T1000 (cell line): ENCODE data around the gene TMEM121.
"Not testable (repeated sequence)": the region's sequence is repeated elsewhere in the genome, so short reads cannot be mapped to it uniquely, and the experiment has no call there.

Experiments
- DNase-seq: peaks from one replicate; lab custom pipeline; 2025; ENCODE audit warnings: mixed read lengths; lab: John Stamatoyannopoulos, UW

TMEM121 gene

DNA sequence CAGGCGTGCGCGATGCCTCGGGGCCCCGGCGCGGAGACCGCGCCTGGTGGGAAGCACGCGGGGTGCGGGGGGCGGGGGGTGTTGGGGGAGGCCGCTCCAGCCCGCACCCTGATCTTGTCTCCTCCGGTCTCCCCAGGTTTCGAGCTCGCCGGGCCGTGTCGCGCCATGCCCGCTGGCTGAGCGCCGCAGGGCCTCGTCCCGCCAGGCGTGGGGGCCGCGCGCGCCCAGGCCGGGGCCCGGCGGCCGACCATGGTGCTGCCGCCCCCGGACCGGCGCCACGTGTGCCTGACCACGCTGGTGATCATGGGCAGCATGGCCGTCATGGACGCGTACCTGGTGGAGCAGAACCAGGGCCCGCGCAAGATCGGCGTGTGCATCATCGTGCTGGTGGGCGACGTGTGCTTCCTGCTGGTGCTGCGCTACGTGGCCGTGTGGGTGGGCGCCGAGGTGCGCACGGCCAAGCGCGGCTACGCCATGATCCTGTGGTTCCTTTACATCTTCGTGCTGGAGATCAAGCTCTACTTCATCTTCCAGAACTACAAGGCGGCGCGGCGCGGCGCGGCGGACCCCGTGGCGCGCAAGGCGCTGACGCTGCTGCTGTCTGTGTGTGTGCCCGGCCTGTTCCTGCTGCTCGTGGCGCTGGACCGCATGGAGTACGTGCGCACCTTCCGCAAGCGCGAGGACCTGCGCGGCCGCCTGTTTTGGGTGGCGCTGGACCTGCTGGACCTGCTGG lies 2.4 kb downstream of the TMEM121 start:
- DNase-seq, result no peak

DNA sequence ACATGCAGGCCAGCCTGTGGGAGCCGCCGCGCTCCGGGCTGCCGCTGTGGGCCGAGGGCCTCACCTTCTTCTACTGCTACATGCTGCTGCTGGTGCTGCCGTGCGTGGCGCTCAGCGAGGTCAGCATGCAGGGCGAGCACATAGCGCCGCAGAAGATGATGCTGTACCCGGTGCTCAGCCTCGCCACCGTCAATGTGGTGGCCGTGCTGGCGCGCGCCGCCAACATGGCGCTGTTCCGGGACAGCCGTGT lies 2.9 kb downstream of the TMEM121 start:
- no peak for DNase-seq

GRCh38 chr14:105529569-105530284 lies 3.3 kb downstream of the TMEM121 start:
- DNase-seq, result no peak

DNA sequence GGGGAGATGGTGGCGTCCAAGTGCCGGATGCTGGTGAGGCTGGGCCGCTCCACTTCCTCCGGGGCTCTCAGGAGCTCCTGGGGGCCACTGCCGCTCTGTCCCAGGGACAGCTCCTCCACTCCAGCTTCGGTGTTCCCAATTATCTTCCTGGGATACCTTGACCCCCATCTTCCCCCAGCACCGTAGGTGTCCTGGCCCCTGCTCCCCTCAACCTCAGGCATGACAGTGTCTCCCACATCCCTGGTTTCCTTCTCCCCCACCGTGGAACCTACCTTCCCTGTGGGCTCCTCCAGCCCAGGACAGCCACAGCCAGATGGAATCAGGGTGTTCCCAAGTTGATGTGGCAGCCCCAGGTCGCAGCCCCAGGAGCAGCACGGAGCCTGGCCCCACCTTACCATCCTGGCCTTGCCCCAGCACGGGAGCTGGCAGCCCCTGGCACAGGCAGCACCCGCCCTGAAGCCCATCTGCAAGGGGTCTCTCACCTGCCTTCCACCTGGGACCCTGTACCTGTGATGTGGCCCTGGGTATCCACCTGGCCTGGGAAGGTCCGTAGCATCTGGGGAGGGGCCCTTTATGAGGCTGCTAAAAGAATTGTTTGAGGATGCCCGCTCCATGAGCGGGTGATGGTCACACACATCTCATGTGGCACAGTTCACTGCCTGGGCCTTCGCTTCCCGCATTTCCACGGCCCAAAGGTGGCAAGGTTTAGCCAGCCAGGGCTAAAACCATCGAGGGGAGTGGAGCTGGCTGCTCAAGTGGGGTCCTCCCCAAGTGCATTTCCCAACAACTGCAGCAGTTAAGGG lies 4.1 kb downstream of the TMEM121 start:
- no peak for DNase-seq

DNA sequence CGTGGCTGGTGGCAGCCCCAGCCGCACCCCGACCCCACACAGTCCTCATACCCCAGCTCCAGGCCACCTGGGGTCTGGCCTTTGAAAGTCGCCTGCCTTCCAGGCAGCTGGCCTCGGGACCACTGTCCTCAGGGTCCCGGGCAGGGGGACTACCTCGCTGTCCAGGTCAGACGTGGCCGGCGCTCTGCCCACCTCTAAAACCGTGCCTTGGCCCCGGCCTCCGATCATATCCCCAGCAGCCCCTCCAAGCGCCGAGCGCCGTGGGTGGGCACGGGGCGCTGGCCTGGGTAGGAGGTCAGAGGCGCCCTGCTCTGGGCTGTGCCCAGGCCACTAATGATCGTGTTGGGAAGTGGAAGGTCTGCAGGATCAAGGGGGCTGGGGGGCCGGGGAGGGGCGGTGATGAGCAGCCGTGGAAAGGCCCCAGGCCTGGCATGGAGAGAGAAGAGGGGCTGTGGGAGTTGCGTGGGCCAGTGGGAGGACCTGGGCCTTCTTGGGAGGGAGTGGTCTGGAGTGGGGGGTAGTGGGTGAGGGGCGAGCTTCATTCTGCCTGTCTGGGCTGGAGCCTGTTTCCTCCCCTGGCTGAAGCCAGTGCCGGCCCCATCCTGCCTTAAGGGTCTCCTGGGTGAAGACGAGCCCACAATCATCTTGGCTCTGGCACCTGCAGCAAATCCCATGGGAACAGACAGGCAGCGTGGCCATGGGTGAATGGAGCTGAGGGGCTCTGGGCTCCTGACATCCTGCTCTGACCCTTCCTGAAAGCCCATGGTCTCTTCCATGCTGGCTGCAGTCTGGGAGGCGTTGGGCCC lies 4.9 kb downstream of the TMEM121 start:
- no peak for DNase-seq

DNA sequence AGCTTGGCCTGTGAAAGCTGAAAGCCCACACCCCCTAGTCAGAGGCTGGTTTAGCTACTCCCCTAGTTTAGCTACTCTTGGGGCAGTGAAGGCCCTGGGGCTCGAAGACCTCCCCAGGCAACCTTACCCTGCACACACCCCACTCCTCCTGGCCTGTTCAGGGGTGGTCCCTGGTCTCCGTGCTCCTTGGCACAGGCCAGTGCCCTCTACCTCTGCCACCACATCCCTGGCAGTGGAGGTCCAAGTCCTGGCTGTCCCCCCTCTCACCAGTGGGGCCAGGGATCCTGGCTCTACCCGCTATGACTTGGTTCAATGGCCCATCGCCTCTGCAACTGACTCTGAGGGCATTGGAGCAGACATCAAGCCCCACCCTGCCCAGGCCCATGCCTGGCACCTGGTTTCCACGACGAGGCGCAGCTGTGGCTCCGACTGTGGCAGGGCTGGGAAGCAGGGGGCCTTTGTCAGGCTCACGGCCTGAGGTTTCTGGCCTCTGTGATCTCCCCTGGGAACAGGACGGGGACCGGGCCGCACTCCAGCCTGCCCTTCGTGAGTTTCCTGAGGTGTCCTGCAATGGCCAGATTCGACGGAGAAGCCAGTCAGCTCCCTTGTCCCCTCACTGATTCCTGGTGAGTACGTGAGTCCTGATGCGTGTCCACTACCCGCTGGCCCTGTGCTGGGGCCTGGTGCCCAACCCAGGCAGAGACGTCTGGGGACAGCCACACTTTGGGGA lies 5.7 kb downstream of the TMEM121 start:
- no peak for DNase-seq

GRCh38 chr14:105532735-105533141 lies 6.4 kb downstream of the TMEM121 start:
- DNase-seq, result no peak

- no peak for DNase-seq
These were observed 7.0 kb downstream of the TMEM121 start for GRCh38 chr14:105533391-105533790.

DNA sequence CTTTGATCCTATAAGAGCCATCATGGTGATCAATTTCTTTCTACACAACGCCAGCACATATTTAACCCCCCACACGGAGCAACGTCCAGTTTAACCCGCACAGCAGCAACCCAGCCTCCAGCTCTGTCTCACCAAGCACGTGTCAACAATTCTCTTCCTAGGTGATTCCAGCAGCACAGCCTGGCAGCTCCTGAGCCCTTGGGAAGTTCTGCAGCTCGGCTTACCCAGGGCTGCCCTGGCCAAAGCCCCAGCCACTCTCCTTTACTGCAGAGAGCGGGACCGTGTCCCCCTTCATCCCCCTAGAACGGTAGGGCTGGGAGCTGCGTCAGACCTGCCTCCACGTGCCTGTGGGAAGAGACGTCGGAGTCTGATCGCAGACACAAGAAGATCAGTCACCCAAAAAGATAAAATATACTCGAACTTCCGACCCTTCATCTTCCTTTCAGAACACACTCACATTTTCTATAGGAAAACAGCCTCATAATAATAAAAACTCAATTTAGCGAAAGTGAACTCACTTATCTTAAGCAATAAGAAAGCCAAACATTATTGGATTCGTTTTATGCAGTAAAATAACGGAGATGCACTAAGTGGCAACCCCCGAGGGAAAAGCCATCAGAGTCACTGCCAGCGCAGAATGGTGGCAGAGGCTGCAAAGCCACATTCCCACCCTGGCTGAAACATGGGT lies 7.6 kb downstream of the TMEM121 start:
- DNase-seq, result no peak

GRCh38 chr14:105534586-105534985 lies 8.2 kb downstream of the TMEM121 start:
- DNase-seq, result no peak

GRCh38 chr14:105536051-105536450 lies 9.7 kb downstream of the TMEM121 start:
- DNase-seq, result no peak

GRCh38 chr14:105536691-105537579 lies 10.6 kb downstream of the TMEM121 start:
- DNase-seq, result no peak

GRCh38 chr14:105537580-105538474 lies 11.4 kb downstream of the TMEM121 start:
- DNase-seq, result peak; percentile 6

- no peak for DNase-seq
These were observed 12.2 kb downstream of the TMEM121 start for GRCh38 chr14:105538481-105539049.

DNA sequence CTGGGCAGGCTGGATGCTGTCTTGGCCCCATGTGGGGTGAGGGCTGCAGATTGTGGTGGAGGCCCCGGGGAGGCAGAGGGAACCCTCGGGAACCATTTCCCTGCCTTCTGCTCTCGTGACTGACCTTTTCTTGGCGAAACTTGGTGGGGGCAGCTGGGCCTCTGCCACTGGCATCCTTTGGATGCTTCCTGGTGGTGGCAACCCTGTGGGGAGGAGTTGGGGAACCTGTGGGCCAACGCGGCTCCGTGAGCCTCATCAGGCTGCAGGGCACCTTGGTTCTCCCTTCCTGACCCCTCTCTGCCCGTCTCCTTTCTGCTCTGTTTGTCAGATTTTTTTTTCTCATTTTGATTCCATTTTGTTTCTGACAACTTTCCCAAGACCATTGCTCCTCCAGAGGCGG lies 14.4 kb downstream of the TMEM121 start:
- DNase-seq, result no peak

- DNase-seq, result no peak
These were observed 15.0 kb downstream of the TMEM121 start for GRCh38 chr14:105541218-105541875.

DNA sequence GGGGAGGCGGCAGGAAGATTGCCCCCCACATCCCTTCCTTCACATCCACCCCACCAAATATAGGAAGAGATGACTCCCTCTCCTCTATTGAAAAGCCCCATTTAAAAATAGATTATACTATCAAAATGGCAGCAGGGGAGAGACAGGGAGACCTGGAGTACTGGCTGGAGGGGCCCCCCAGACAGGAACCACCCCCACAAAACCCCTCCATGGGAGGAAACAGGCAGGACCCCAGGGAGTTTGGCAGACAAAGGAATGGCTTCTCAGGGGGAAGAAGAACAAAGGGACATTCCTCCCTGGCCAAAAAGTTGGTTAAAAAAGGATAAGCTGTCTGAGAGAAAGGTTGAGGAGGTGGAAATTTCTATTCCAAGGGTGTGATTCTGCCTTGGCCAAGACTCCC lies 19.3 kb downstream of the TMEM121 start:
- not testable (repeated sequence) for DNase-seq

GRCh38 chr14:105546410-105546809 lies 20.0 kb downstream of the TMEM121 start:
- DNase-seq, result not testable (repeated sequence)
